Retinal pigment epithelial cell (primary cell): ENCODE results near the gene FBXW10B.
"Not testable (repeated sequence)": the region's sequence is repeated elsewhere in the genome, so short reads cannot be mapped to it uniquely, and the experiment has no call there.

Experiments
- DNase-seq: peaks from one replicate; pipeline ENCODE4 v3.0.0-alpha.2; 2010; ENCODE audit warnings: low read depth
- H3K4me3 ChIP-seq: 2 replicates; pipeline ENCODE4 v1.5.1; 2011; ENCODE audit warnings: mild to moderate bottlenecking, low read length, control low read depth, moderate library complexity
- TF ChIP-seq, protein P1 (sequence below): conservative IDR thresholded peaks from 2 replicates; pipeline ENCODE4 v1.5.1; 2011; ENCODE audit warnings: low read depth, low read length, control low read depth, inconsistent platforms

Gene FBXW10B, protein sequence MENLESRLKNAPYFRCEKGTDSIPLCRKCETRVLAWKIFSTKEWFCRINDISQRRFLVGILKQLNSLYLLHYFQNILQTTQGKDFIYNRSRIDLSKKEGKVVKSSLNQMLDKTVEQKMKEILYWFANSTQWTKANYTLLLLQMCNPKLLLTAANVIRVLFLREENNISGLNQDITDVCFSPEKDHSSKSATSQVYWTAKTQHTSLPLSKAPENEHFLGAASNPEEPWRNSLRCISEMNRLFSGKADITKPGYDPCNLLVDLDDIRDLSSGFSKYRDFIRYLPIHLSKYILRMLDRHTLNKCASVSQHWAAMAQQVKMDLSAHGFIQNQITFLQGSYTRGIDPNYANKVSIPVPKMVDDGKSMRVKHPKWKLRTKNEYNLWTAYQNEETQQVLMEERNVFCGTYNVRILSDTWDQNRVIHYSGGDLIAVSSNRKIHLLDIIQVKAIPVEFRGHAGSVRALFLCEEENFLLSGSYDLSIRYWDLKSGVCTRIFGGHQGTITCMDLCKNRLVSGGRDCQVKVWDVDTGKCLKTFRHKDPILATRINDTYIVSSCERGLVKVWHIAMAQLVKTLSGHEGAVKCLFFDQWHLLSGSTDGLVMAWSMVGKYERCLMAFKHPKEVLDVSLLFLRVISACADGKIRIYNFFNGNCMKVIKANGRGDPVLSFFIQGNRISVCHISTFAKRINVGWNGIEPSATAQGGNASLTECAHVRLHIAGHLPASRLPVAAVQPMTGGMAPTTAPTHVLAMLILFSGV

DNA sequence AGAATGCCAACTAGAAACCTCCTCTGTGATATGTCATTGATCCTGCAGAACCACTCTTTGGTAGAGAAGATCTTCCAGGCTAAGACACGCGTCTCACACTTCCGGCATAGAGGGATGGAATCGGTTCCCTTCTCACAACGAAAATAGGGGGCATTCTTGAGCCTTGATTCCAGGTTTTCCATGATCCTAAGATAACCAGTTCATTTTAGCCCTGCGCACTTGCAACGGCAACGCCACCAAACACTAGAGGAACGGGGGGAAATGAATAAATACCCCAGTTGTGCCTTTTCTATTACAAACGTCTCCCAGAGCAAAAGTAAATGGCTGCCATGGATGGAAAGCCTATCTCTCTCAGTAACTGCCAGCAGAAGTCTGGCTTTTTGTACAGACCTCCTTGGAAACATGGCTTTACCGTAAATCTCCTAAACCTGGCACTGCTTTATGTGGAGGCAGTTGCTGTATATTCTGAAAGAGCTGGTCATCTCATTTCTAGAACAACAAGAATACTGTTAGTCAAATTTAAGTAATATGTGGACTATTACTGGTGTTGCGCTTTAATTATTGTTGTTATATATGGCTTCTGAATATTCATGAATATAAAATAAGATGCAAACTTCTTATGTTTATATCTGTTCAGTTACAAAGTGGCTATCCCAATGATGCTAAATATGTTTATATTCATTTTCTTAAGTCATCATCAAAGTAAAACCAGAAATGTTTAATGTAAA is at the start of gene FBXW10B:
TSS of gene FBXW10B (minus strand) at position 374 of the 728 bp plus-strand sequence. CDS start at position 182, 192 bp downstream.
- H3K4me3 ChIP-seq: peak within 1 kb of the TSS; percentile 37
- DNase-seq: not testable (repeated sequence)

DNA sequence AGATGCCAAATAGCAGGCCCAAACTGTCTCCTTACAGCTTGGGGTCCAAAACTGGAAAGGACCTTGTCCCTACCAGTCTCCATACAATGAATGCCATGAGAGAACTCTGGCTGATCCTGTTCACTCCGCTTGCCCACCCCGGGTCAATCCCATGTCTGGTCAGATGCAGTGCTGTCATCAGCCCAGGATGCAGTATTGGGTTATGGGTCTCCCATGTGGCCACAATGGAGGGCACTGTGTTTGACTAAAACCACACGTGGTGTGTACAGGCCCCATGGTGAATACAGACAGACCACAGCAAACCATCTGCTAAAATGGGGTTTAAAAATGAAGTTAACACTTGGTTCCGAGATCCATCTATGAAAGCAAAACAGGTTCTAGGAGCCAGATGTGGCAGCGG is 44.2 kb upstream of the FBXW10B start:
- H3K4me3 ChIP-seq: no peak overlapping the region
- no peak for DNase-seq
- TF ChIP-seq, protein P1, sequence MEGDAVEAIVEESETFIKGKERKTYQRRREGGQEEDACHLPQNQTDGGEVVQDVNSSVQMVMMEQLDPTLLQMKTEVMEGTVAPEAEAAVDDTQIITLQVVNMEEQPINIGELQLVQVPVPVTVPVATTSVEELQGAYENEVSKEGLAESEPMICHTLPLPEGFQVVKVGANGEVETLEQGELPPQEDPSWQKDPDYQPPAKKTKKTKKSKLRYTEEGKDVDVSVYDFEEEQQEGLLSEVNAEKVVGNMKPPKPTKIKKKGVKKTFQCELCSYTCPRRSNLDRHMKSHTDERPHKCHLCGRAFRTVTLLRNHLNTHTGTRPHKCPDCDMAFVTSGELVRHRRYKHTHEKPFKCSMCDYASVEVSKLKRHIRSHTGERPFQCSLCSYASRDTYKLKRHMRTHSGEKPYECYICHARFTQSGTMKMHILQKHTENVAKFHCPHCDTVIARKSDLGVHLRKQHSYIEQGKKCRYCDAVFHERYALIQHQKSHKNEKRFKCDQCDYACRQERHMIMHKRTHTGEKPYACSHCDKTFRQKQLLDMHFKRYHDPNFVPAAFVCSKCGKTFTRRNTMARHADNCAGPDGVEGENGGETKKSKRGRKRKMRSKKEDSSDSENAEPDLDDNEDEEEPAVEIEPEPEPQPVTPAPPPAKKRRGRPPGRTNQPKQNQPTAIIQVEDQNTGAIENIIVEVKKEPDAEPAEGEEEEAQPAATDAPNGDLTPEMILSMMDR: no peak

DNA sequence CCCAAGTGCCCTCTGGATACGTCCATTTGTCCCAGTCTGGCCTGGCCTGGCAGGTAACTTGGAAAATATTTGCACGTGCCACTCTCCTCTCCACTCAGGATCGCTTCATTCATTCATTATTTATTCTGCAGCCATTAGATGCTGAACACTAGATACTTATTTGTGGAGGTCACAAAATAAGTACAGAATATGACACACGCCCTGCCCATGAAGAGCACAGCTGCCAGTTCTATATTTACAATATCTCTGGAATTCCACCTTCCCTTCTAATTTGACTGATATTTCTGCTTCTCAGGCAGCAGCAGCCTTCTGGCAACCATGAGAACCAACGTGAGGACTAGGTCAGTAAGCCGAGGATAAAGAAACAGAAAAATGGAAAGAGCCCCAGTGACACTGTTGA is 43.7 kb upstream of the FBXW10B start:
- no peak overlapping the region for H3K4me3 ChIP-seq
- no peak for DNase-seq
- TF ChIP-seq, protein P1: no peak

DNA sequence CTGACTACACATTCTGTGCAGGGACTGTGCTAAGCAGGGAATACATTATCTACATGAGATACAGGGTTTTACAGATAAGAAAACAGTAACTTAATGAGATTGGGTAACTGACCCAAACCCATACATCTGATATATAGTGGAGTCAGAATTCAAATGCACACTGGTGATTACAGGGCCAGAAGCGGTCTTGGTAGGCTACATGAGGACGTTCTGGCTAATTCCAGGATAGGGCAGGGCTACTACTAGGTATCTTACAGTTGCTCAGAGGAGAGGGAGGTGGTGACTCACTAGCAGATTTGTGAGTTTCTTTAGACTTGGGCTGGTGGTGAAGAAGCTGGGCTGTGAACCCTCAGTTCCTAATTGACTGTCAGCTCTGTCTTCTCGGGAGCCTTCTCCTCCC is 43.2 kb upstream of the FBXW10B start:
- H3K4me3 ChIP-seq: no peak overlapping the region
- TF ChIP-seq, protein P1: no peak
- no peak for DNase-seq

DNA sequence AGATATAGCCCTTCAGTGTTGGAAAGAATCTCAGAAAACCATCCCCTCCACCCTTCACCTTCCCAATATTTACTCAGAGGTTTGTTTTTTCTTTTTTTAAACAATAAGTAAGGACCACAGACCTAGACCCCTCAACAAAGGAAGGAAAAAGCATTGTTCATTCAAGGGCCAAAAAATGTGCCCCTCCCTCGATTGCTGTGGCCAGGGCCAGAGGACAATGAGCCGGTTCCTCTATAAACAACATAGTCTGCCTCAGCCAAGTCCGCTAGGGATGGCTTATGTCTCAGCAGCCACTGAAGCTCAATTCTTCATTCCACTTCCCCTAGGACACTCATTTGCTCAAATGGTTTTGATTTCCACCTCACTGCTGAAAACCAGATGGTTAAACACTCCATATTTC is 40.6 kb upstream of the FBXW10B start:
- H3K4me3 ChIP-seq: no peak overlapping the region
- TF ChIP-seq, protein P1: no peak
- no peak for DNase-seq

DNA sequence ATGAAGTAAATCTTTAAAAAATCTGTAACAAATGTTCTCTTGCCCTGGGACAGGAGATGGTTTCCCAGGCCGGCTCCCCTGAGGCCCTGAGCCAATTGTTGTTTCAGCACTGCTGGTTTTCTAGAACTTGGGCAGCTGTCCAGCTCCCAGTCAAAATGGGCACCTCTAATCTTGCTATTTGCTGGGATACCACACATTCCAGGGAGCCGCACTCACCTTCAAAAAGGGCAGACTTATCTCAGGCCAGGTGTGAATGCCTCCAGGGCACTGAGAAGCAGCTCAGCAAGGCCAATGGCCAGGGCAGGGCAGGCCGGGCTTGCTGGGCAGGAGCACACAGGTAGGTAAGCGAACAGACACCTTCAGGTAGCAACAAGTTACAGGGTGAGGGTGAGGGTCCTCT is 40.2 kb upstream of the FBXW10B start:
- TF ChIP-seq, protein P1: no peak
- DNase-seq: no peak
- H3K4me3 ChIP-seq: no peak overlapping the region

DNA sequence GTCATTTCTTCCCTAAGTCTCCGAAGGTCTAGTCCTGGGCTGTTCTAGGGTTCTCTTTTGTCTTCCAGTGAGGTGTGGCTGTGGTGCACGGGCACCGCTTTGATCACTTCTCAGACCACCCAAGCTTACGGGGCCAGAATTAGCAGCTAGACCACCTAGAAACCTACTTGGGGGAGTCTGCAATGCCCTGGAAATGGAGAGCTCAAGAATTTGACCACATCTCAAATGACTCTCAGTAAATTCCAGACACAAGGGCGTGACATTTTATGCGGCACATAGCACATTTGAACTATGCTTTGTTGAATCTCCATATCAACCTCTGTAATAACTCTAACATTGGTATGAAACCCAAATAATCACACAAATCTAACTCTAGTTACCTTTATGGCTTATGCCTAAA is 39.7 kb upstream of the FBXW10B start:
- TF ChIP-seq, protein P1: no peak
- no peak overlapping the region for H3K4me3 ChIP-seq
- DNase-seq: no peak
